ENCODE results near the gene ABCC1.

ABCC1 gene

DNA sequence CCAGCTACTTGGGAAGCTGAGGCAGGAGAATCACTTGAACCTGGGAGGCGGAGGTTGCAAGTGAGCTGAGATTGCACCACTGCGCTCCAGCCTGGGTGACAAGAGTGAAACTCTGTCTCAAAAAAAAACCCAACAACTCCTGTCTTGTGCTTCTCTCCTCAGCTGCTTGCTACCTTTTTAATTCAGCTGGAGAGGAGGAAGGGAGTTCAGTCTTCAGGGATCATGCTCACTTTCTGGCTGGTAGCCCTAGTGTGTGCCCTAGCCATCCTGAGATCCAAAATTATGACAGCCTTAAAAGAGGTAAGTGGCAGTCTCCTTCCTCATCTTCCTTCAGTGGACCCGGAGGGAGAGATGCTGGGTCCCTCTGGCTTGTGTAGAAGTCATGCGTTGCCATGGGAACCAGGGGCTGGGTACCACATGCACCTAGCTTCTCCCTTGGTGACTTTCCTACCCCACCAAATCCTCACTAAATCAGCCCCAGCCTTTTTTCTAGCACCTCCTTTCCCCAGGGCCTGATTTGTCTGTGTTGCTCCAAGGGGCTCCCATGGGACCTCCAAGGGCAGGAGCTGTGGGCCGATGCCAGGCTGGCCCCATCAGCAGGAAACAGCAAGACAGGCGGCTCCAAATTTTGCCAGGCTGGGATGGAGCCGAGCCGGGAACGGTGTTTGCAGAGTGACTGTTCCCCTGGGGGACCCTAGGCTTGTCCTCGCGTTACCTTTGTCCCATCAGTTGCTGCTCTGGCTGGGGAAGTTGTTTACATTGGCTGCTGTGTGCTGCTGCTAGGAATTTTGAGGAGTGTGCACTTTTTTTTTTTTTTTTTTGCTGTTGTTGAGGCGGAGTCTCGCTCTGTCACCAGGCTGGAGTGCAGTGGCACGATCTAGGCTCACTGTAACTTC is 65.2 kb downstream of the ABCC1 start:
- H3K27ac ChIP-seq: no peak overlapping the region
- no peak for DNase-seq (ENCODE audit: low read depth, low spot score)

- DNase-seq (ENCODE audit: low read depth, low spot score): no peak
- H3K27ac ChIP-seq: no peak overlapping the region
These were observed 66.4 kb downstream of the ABCC1 start for GRCh38 chr16:16015849-16016248.

GRCh38 chr16:16016388-16016964 is 67.1 kb downstream of the ABCC1 start:
- DNase-seq (ENCODE audit: low read depth, low spot score): no peak
- no peak overlapping the region for H3K27ac ChIP-seq

DNA sequence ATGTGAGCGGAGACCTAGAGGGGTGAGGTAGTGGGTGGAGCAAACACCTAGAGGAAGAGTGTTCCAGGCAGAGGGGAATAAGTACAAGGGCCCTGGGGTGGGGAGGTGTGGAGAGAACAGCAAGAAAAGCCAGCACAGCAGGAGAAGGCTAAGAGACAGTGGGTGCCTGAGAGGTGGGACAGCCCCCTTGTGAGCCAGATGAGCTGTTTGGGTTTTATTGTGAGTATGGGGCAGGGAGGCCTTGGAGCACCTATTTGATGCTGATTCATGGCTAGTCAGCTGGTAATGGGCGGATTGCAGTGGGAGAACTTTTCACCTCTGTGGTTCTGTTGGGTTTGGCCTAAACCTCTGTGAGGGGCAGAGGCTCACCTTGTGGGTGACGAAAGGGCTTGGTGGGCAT is 68.4 kb downstream of the ABCC1 start:
- H3K27ac ChIP-seq: no peak overlapping the region
- no peak for DNase-seq (ENCODE audit: low read depth, low spot score)

DNA sequence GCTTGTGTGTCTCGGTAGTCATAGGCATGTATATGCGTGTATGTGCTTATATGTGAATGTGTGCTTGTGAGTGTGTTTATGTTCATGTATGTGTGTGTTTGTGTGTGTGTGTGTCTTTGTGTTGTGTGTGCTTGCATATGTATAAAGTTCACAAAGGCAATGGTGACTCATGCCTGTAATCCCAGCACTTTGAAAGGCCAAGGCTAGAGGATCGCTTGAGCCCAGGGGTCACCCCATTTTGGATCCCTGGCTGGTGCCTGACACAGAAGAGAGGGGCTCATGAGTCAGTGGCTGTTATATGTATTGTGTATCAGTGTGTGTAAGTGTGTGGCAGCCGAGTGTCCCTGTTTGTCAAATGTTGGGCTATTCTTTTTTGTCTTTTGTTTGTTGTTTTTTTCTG is 69.3 kb downstream of the ABCC1 start:
- no peak overlapping the region for H3K27ac ChIP-seq
- no peak for DNase-seq (ENCODE audit: low read depth, low spot score)

DNA sequence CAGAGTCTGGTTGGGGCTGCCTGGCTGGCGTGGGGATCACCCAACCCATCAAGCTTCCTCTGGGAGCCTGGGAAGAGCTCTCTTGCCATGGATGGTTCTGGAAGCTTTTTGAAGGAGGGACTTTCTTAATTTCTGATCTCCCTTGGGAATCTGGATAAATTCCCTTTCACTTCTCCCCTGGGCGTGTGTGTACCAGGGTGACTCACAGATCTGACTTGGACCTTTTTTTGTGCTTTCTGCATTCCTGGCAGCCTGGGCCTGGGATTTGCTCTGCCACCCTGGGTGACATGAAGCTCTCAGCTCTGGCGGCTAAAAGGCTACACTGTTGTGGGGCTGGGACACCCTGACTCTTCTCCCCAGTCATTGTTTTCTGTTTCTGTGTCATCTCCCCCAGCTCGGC is 70.1 kb downstream of the ABCC1 start:
- no peak for DNase-seq (ENCODE audit: low read depth, low spot score)
- peak overlapping the region; percentile 8 for H3K27ac ChIP-seq

- DNase-seq (ENCODE audit: low read depth, low spot score): no peak
- H3K27ac ChIP-seq: no peak overlapping the region
These were observed 70.9 kb downstream of the ABCC1 start for GRCh38 chr16:16020291-16020690.

GRCh38 chr16:16021020-16021419 is 71.6 kb downstream of the ABCC1 start:
- H3K27ac ChIP-seq: no peak overlapping the region
- DNase-seq (ENCODE audit: low read depth, low spot score): no peak

GRCh38 chr16:16021646-16021987 is 72.2 kb downstream of the ABCC1 start:
- DNase-seq (ENCODE audit: low read depth, low spot score): no peak
- peak overlapping the region; percentile 26 for H3K27ac ChIP-seq

- H3K27ac ChIP-seq: peak overlapping the region; percentile 26
- DNase-seq (ENCODE audit: low read depth, low spot score): peak; percentile 53
These were observed 72.7 kb downstream of the ABCC1 start for GRCh38 chr16:16021988-16022682.

DNA sequence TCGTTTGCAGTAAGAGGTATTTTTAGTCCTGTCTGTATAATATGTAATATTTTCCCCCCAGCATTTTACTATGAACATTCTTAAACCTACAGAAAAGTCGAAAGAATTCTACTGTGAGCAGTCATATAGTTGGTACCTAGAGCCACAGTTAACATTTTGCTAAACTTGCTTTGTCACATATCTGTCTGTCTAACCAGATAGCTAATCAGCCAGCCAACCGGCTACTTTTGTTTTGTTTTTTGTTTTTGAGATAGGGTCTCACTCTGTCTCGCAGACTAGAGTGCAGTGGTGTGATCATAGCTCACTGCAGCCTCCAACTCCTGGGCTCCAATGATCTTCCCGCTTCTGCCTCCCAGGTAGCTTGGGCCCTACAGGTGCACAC is 73.3 kb downstream of the ABCC1 start:
- no peak for DNase-seq (ENCODE audit: low read depth, low spot score)
- peak overlapping the region; percentile 26 for H3K27ac ChIP-seq

- no peak for DNase-seq (ENCODE audit: low read depth, low spot score)
- H3K27ac ChIP-seq: no peak overlapping the region
These were observed 76.0 kb downstream of the ABCC1 start for GRCh38 chr16:16025214-16025968.

DNA sequence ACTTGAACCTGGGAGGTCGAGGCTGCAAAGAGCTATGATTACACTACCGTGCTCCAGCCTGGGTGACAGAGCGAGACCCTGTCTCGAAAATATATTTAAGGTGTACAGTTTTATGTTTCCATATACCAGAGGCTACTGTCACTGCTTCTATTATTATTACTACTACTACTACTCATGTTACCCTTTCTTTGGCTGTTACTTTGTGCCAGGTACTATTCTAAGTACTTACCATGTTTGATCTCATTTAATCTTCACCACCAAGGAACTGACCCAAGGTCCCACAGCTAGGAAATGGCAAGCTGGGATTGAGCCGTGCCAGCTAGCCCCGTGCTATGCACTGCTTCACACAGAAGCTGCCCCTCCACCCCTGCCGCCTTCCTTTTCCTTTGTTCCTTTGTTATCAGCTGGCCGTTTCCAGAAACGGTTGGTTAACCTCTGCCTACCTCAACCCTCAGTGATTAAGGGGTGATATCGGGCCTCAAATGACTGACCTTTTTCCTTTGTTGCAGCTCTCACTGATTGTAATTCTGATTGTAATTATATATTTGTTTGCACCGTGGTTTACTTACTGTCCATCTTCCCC is 78.4 kb downstream of the ABCC1 start:
- no peak overlapping the region for H3K27ac ChIP-seq
- no peak for DNase-seq (ENCODE audit: low read depth, low spot score)

DNA sequence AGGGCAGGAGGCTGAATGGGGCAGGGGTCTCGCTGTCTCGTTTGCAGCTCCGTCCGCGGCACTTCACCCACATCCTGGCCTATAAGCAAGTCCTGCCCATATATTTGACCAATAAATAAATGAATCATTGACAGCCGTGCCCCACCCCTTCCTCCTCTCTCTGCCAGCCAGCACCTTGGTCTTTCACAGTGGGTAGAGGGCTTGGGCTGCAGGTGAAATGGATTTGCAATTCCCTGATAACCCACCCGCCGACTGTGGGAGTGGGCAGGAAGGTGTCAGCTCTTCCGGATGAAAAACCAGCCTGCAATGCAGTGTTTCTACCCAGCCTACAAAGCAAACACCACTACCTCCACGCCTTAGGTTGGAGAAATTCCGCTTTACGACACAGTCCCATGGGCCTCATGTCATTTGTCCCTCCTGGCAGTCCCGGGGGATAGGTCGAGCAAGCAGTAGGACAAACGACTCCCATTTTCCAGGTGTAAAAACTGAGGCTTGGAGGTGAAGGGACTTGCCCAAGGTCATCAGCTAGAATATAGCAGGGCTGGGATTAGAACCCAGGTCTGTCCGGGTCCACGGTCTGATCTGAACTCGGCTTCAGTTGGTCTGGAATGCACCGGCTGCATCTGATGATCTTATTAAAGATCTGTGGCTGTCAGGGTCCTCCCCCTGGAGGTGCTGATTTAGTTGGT is 79.0 kb downstream of the ABCC1 start:
- H3K27ac ChIP-seq: no peak overlapping the region
- DNase-seq (ENCODE audit: low read depth, low spot score): no peak

- no peak overlapping the region for H3K27ac ChIP-seq
- DNase-seq (ENCODE audit: low read depth, low spot score): no peak
These were observed 80.1 kb downstream of the ABCC1 start for GRCh38 chr16:16029431-16030011.

GRCh38 chr16:16030449-16030848 is 81.0 kb downstream of the ABCC1 start:
- no peak for DNase-seq (ENCODE audit: low read depth, low spot score)
- H3K27ac ChIP-seq: no peak overlapping the region

DNA sequence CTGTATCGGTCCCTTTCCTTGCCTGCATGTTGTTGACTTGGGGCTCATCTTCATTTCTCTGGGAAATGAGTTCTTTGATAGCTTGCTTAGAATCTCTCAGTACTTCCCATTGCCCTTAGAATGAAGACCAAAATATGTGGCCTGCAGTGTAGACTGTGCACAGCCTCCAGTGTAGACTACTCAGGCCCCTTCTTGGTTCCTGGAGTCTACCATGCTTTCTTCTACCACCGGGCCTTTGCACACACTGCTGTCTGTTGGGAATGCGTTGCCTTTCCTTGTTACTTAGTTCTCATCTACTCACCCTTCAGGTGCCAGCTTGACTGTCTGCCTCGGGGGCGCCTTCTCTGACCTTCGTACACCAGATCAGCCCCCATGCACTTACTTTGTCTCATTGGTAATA is 82.0 kb downstream of the ABCC1 start:
- no peak for DNase-seq (ENCODE audit: low read depth, low spot score)
- no peak overlapping the region for H3K27ac ChIP-seq

GRCh38 chr16:16032271-16032979 is 83.0 kb downstream of the ABCC1 start:
- no peak for DNase-seq (ENCODE audit: low read depth, low spot score)
- no peak overlapping the region for H3K27ac ChIP-seq

DNA sequence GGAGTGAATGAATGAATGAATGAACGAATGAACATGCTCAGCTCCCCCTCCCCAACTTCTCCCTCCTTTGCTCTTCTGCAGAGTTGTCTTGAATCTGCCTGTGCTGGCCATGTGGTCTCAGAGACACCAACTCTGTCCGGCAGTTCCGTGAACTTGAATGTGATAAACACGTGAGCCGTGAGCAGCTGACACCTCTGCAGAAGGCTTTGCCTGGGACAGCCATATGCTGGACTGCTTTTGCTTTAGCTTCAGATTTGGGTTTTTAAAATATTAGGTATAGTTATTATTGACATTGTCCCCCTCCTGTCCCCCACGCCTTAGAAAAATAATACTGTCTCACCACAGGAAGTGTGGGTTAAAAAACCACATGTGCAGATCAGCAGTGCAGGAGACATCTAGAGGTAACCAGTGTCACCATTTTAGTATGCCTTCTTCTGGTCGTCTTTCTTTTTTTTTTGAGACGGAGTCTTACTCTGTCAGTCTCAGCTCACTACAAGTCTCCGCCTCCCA is 83.8 kb downstream of the ABCC1 start:
- no peak for DNase-seq (ENCODE audit: low read depth, low spot score)

More for the DNA sequence above, 83.8 kb downstream of the ABCC1 start:
- no peak overlapping the region for H3K27ac ChIP-seq

All from epithelial cell of prostate (primary cell).